COR-L47 (cell line): ENCODE measurements around the gene IFT122.

Experiments
- DNase-seq: peaks from one replicate; lab custom pipeline; 2025; lab: John Stamatoyannopoulos, UW

IFT122 gene

GRCh38 chr3:129558081-129558771 is 118.2 kb downstream of the IFT122 start:
- no peak for DNase-seq

GRCh38 chr3:129558772-129559564 is 118.9 kb downstream of the IFT122 start:
- DNase-seq, result no peak

- DNase-seq, result no peak
Observed at GRCh38 chr3:129559565-129560079, 119.6 kb downstream of the IFT122 start.

GRCh38 chr3:129560269-129560787 is 120.3 kb downstream of the IFT122 start:
- no peak for DNase-seq

GRCh38 chr3:129560911-129561594 is 121.0 kb downstream of the IFT122 start:
- DNase-seq, result no peak

GRCh38 chr3:129561619-129562248 is 121.7 kb downstream of the IFT122 start:
- DNase-seq, result no peak

GRCh38 chr3:129562803-129563202 is 122.8 kb downstream of the IFT122 start:
- DNase-seq, result no peak

GRCh38 chr3:129563332-129563731 is 123.3 kb downstream of the IFT122 start:
- DNase-seq, result no peak

- DNase-seq, result no peak
Observed at GRCh38 chr3:129563850-129564535, 124.0 kb downstream of the IFT122 start.

GRCh38 chr3:129564981-129565644 is 125.1 kb downstream of the IFT122 start:
- DNase-seq, result no peak

- no peak for DNase-seq
Observed at GRCh38 chr3:129565902-129566301, 125.9 kb downstream of the IFT122 start.

GRCh38 chr3:129567176-129567705 is 127.2 kb downstream of the IFT122 start:
- DNase-seq, result no peak

- no peak for DNase-seq
Observed at GRCh38 chr3:129567939-129568338, 127.9 kb downstream of the IFT122 start.

- DNase-seq, result no peak
Observed at GRCh38 chr3:129569856-129570255, 129.8 kb downstream of the IFT122 start.
